ENCODE data around the gene CD28. TPM values are rescaled to one million over a fixed set of nuclear protein-coding genes. Genes with fewer than 3 reads are reported as not detected.

CD28 gene
- total and polyA plus RNA-seq, 10 donors: 1.3 to 22.4 (median 13.0) TPM

DNA sequence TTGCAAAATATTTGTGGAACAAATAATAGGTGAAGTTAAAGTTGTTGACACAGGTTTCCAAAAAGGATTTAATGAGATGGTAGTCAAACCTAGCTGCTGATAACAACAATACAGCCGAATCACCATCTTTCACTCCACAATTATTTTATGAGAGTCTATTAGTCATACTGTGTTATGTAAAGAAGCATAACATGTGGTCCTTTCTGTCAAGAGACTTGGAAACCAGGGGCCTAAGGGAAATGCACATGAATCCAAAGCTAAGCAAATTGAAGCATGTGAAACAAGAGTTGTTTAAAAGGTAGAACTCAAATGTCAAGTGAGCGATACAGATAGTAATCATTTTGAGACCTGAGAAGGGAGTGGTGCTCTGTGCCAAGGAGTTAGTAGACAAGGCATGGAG, 16.0 kb downstream of the CD28 start:
- WGBS, 5 donors: 80 to 94% (median 89%) methylated on average over 2 of the region's 2 CpGs
- intact Hi-C loops (cut with DNase I; ENCODE audit: low total_unique reads): no loop called here
- peaks cover 0 to 4% (median 0%) of the 10 kb centered on the region in 7 donors for H3K27me3 ChIP-seq (replicated peaks in 1 of 7)
- no peaks in the 10 kb centered on the region for H3K9me3 ChIP-seq
- H3K36me3 ChIP-seq: no peaks in the 10 kb centered on the region
- peaks cover 0 to 52% (median 25%) of the 10 kb centered on the region in 6 donors for H3K4me1 ChIP-seq
- no peak overlapping the region for H3K4me3 ChIP-seq
- peak overlapping the region in 3 of 8 donors; percentile 14 to 71 (median 64) for H3K27ac ChIP-seq
- no peak for DNase-seq
- TF ChIP-seq, protein P1, sequence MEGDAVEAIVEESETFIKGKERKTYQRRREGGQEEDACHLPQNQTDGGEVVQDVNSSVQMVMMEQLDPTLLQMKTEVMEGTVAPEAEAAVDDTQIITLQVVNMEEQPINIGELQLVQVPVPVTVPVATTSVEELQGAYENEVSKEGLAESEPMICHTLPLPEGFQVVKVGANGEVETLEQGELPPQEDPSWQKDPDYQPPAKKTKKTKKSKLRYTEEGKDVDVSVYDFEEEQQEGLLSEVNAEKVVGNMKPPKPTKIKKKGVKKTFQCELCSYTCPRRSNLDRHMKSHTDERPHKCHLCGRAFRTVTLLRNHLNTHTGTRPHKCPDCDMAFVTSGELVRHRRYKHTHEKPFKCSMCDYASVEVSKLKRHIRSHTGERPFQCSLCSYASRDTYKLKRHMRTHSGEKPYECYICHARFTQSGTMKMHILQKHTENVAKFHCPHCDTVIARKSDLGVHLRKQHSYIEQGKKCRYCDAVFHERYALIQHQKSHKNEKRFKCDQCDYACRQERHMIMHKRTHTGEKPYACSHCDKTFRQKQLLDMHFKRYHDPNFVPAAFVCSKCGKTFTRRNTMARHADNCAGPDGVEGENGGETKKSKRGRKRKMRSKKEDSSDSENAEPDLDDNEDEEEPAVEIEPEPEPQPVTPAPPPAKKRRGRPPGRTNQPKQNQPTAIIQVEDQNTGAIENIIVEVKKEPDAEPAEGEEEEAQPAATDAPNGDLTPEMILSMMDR (IDR thresholded peaks at IDR 0.05 in 8 of 11, conservative IDR thresholded peaks at IDR 0.05 in 3 of 11): no peak
- TF ChIP-seq POLR2AphosphoS5 (IDR thresholded peaks at IDR 0.05) (no peak), POLR2A (IDR thresholded peaks at IDR 0.05) (no peak)

DNA sequence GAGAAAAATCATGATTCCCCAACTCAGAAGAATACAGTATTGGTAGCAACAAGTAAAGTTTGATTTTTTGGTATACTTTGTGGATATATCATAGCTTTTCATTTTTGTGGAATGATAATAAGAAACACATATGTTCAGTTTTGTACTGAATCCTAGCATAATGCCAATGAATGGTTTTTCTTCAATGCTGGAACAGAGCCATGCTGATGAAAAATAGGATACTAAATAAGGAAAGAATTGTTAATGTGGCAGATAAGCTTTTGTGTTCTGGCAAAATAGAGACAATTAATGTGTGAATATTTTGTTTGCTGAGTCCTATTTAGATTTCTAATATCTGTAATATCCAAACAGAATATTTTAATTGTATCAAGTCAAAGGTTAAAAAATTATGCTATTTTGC, 21.9 kb downstream of the CD28 start:
- intact Hi-C loops (cut with DNase I; ENCODE audit: low total_unique reads): no loop called here
- peaks cover 0 to 33% (median 3%) of the 10 kb centered on the region in 6 donors for H3K4me1 ChIP-seq
- H3K27me3 ChIP-seq (replicated peaks in 1 of 7): no peaks in the 10 kb centered on the region
- TF ChIP-seq POLR2AphosphoS5 (IDR thresholded peaks at IDR 0.05) (no peak), POLR2A (IDR thresholded peaks at IDR 0.05) (no peak)
- TF ChIP-seq, protein P1 (IDR thresholded peaks at IDR 0.05 in 8 of 11, conservative IDR thresholded peaks at IDR 0.05 in 3 of 11): no peak
- no peaks in the 10 kb centered on the region for H3K9me3 ChIP-seq
- no peak overlapping the region for H3K27ac ChIP-seq
- H3K36me3 ChIP-seq: no peaks in the 10 kb centered on the region
- no peak overlapping the region for H3K4me3 ChIP-seq
- DNase-seq: no peak

DNA sequence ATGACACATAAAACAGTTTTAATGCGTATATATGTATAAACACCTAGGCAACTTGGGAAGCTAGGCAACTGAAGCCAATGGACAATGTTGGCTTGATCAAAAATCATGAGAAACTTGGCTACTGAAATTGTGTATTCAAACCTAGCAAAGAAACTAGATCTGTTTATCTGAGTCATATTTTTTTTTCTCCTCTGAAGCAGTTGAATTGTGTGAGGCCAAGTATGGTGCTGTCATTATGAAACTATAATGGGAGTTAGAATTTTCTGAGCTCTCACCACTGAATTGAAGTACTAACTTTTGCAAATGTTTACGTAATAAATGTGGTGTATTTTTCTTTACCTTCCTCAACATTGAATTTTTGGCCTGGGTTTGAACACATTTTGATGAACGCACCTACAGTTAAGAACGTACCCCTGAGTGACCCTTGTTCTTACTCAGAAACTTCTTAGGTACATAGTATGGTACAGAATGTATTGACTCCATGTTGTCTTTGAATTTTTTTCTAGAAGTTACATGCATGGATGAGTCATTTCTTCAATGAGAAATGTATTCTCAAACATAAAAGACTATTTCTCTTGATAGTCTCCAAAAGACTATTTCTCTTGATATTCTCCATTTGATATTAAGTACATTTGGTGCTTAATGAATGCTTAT, 23.8 kb downstream of the CD28 start:
- Histone ChIP-seq H3K27ac (no peak overlapping the region), H3K4me1 (peaks cover 0 to 38% (median 3%) of the 10 kb centered on the region in 6 donors), H3K9me3 (no peaks in the 10 kb centered on the region), H3K36me3 (peaks cover 0 to 7% (median 0%) of the 10 kb centered on the region in 6 donors), H3K4me3 (no peak overlapping the region), H3K27me3 (replicated peaks in 1 of 7) (no peaks in the 10 kb centered on the region)
- DNase-seq: no peak
- WGBS, 5 donors: 82 to 97% (median 86%) methylated on average over 4 of the region's 4 CpGs
- intact Hi-C loops (cut with DNase I; ENCODE audit: low total_unique reads): no loop called here
- TF ChIP-seq POLR2A (IDR thresholded peaks at IDR 0.05) (no peak), POLR2AphosphoS5 (IDR thresholded peaks at IDR 0.05) (no peak)
- TF ChIP-seq, protein P1 (IDR thresholded peaks at IDR 0.05 in 8 of 11, conservative IDR thresholded peaks at IDR 0.05 in 3 of 11): no peak

DNA sequence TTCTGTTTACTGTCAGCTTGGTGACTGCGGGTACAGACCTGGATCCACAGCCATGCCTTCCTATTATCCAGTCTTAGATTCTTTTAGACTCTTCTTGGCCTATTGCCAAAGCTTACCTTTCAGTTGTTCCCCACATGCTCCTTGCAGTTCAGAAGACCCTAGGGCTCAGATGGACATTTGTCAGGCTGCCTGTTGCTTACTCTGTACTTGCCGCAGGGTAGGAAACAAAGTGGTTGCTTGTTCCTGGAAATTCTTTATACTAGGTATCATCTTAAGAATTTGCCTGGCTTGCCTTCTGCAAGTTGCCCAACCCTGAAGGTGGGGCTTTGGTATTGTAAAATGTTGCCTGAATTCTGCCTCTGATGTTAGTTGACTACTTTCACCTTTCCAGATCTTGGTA, 24.4 kb downstream of the CD28 start:
- intact Hi-C loops (cut with DNase I; ENCODE audit: low total_unique reads): no loop called here
- 85 to 100% (median 92%) methylated on average over 2 of the region's 2 CpGs for WGBS, 5 donors
- Histone ChIP-seq H3K9me3 (no peaks in the 10 kb centered on the region), H3K27ac (no peak overlapping the region), H3K4me1 (peaks cover 0 to 38% (median 3%) of the 10 kb centered on the region in 6 donors), H3K27me3 (replicated peaks in 1 of 7) (no peaks in the 10 kb centered on the region), H3K36me3 (peaks cover 0 to 10% (median 0%) of the 10 kb centered on the region in 6 donors), H3K4me3 (no peak overlapping the region)
- no peak for DNase-seq
- TF ChIP-seq POLR2A (IDR thresholded peaks at IDR 0.05): no peak
- TF ChIP-seq, protein P1 (IDR thresholded peaks at IDR 0.05 in 8 of 11, conservative IDR thresholded peaks at IDR 0.05 in 3 of 11): no peak
- TF ChIP-seq POLR2AphosphoS5 (IDR thresholded peaks at IDR 0.05): no peak

Data from spleen (tissue), 11 donors.